ENCODE measurements around the gene SEC11C.

GRCh38 chr18:59096098-59096789, 43.4 kb upstream of the SEC11C start:
- TF ChIP-seq MAX (IDR thresholded peaks at IDR 0.05; ENCODE audit: low read depth) (no peak), POLR2AphosphoS5 (IDR thresholded peaks at IDR 0.05; ENCODE audit: low read depth, low read length) (no peak), CHD2 (IDR thresholded peaks at IDR 0.05; ENCODE audit: low read length, partially characterized antibody) (no peak), TCF12 (IDR thresholded peaks at IDR 0.05) (no peak), CTCF (IDR thresholded peaks at IDR 0.05) (no peak), EP300 (IDR thresholded peaks at IDR 0.05; ENCODE audit: borderline replicate concordance in 1 of 2, low read depth in 1 of 2, low read length in 1 of 2) (peak in 1 of 2 experiments; percentile 15; a peak in 1 of 4 replicates), REST (IDR thresholded peaks at IDR 0.05; ENCODE audit: low read depth, low read length) (no peak), RCOR1 (IDR thresholded peaks at IDR 0.05; ENCODE audit: low read length) (no peak), EZH2phosphoT487 (IDR thresholded peaks at IDR 0.05; ENCODE audit: borderline replicate concordance, low read depth) (no peak)

Data from SK-N-SH (cell line).